HG03558 (cell line): ENCODE data around the gene RNFT2.

Source experiments
- ATAC-seq: cut with Tn5 transposase; IDR thresholded peaks from one replicate; pipeline ENCODE4 v1.9.1; 2021; ENCODE audit warnings: moderate number of reproducible peaks; ENCODE audit not compliant: unreplicated experiment; ENCODE audit errors: extremely low read depth

Gene RNFT2

DNA sequence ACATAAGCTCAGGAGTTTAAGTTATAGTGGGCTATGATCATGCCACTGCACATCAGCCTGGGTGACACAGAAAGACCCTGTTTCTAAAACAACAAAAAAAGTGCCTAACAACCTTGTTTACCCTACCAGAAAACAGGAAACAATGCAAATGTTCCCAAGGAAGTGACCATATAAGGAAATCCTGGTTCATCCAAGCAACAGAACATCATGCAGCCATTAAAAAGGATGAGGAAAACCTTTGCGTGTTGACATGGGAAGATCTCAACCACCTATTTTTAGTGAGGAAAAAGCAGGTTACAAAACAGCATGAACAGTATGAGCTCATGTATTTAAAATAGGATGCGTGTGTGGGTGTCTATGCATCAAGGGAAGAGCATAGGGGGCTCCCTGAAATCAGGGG lies 129.4 kb downstream of the RNFT2 start:
- no peak for ATAC-seq

GRCh38 chr12:116870306-116870705 lies 132.2 kb downstream of the RNFT2 start:
- ATAC-seq, result no peak

DNA sequence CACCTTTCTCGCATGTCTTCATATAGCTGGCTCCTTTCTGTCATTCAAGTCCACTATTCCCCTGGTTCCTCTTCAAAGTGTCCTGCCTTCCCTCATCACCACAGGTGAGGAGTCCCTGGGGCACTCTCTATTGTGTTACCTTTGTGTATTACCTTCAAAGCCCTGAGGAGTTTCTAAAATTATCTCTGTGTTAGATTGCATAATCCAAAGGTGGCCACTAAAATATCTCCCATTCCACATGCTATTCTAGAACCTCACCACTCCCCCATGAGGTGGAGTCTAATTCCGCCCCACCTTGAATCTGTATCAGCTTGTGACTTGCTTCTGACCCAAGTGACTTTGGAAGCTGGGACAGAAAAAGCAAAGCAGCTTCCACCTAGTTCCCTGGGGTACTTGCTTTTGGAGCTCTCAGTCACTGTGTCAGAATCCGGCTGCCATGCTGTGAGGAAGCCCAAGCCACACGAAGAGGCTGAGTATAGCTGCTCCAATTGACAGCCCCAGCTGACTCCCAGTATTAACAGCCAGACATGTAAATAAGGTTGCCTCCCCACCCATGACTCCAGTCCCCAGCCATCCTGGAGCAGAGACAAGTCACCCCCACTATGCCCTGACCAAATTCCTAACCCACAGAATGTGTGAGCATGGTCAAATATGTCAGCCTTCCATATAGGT lies 136.3 kb downstream of the RNFT2 start:
- ATAC-seq, result no peak

DNA sequence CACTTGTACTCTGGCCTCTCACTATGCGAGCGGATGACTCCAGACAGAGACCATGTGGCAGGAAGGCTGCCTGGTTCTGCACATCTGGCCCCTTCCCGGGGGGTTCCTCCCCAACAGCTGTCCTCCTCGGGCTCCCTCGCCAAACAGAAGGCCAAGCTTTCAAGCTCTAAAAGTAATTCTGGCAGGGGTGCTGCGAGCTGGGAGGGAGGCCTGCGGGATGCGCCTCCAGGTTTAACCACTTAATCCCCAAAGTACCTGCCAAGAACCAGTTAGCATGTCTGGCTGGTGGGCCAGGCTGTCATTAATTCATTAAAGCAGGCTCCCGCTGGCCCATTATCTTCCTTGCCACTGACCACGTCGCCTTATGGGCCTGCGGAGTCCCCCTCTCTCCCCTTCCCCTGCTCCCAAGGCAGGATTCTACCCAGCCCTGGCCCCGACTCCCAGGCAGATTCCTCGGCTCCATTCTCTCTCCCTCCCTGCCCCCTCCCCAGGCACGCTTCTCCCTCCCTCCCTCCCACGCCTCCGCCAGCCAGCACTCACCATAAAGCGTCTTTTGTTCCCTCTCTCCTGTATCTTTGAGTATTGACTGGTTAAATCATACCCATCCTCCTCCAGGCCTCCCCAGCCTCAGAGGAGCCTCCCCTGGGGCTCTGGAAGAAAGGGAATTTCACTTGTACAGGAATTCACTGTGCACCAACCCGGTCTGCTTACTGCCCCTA lies 138.2 kb downstream of the RNFT2 start:
- no peak for ATAC-seq

GRCh38 chr12:116878567-116879508 lies 140.7 kb downstream of the RNFT2 start:
- ATAC-seq, result no peak

GRCh38 chr12:116879509-116880212 lies 141.5 kb downstream of the RNFT2 start:
- ATAC-seq, result no peak

- ATAC-seq, result no peak
Measured at GRCh38 chr12:116880213-116880816, 142.2 kb downstream of the RNFT2 start.

- ATAC-seq, result no peak
Measured at GRCh38 chr12:116880817-116881324, 142.8 kb downstream of the RNFT2 start.

GRCh38 chr12:116881325-116881876 lies 143.3 kb downstream of the RNFT2 start, which contains the start of gene HRK:
TSS of gene HRK (minus strand) at chr12:116881441. CDS start at chr12:116881307, 134 bp downstream.
- ATAC-seq, result no peak

- no peak for ATAC-seq
Measured at GRCh38 chr12:116881877-116882507, 143.9 kb downstream of the RNFT2 start.

DNA sequence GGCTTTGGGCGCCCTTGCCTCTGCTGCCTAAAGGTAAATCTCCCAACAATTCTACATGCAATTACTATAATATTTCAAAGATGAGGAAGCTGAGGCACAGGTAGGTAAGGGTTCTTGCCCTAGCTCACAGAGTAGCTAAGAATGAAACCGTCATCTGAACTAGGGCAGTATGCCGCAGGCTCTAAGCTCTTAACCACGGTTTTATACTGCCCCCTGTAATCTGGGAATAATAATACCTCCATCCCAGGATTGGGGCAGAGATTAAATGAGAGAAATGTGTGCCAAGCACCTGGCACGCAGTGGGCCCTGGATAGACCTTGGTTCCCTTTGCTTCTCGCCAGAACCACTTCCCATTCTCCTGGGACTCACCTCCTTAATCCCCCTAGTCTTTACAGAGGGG lies 144.6 kb downstream of the RNFT2 start:
- ATAC-seq, result no peak

DNA sequence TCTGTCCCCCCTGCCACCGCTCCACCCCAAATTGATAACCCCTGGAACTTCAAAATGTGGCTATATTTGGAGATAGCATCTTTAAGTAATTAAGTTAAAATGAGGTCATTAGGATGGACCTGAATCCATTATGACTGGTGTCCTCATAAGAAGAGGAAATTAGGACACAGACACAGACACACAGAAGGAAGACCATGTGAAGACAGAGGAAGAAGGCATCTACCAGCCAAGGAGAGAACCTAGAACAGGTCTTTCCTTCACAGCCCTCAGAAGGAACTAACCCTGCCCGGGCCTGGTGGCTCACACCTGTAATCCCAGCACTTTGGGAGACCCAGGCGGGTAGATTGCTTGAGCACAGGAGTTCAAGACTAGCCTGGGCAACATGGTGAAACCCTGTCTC lies 146.8 kb downstream of the RNFT2 start:
- no peak for ATAC-seq

DNA sequence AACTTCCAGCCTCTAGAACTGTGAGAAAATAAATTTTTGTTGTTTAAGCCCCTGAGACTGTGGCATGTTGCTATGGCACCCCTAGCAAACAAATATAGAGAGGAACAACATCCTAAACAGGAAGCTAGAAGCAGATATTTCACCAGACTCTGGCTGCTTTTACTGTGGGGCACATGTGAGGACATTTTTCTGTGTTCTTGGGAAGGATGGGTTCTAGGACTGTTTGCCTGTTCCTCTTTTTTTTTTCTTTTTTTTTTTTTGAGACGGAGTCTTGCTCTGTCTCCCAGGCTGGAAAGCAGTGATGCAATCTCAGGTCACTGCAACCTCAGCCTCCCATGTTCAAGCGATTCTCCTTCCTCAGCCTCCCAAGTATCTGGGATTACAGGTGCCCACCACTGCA lies 147.4 kb downstream of the RNFT2 start:
- no peak for ATAC-seq

- ATAC-seq, result no peak
Measured at GRCh38 chr12:116887244-116887643, 149.1 kb downstream of the RNFT2 start.

- no peak for ATAC-seq
Measured at GRCh38 chr12:116887897-116888296, 149.8 kb downstream of the RNFT2 start.

DNA sequence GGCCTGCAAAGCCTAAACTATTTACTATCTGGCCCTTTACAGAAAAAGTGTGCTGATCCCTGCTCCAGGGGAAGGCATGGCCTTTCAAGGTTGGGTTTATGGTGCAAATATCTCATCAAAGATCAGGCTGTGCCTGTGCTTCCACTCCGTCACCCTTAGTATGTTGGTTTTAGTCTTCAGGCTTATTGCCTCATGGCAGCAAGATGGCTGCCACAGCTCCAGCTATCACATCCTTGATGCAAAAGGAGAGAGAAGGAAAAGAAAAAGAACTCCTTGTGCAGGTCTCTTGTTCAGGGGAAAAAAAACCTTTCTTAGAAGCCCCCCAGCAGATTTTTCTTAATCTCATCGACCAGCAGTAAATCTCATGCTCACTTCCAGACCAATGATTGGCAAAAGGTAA lies 152.2 kb downstream of the RNFT2 start:
- ATAC-seq, result no peak

DNA sequence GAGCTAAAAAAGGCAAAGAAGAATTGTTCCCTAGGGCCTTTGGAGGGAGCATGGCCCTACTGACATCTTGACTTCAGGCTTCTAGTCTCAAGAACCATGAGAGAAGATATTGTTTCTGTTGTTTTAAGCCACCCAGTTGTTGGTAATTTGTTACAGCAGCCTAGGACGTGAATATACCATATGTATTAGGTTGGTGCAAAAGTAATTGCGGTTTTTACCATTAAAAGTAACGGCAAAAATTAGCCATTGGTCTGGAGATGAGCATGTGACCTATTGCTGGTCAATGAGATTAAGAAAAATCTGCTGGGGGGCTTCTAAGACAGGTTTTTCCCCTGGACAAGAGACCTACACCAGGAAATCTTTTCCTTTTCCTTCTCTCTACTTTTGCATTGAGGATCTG lies 152.9 kb downstream of the RNFT2 start:
- no peak for ATAC-seq

DNA sequence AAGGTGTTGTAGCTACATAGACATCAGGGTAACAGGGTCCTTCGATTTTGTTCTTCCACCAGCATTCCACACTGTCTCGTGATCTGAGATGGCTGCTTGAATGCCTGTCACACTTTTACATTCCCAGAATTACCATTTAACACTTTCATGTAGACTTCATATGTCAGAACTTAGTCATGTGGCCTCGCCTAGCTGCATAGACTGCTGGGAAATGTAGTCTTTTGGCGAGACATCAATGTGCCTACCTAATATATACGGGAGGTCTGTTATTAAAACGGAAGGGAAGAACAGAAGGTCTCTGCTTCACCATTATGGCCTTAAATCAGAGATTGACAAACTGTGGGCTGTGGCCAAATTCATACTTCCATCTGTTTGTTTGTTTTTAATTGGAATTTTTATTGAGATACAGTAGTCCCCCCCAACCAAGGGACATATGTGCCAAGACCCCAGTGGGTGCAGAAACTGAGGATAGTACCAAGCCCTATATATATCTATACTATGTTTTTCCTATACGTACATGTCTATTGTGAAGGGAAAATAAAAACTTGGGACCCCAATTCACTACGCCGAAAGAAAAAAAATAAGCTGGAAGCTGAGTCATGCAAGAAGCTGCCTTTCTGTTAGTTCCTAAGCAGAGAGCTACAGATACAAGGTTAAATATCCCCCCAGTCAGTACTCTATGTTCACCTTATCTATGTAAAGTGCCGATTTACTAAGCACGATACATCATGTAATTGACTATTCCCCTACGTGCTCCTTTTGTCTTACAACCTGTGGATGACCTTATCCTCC lies 154.4 kb downstream of the RNFT2 start:
- no peak for ATAC-seq
